Epithelial cell of proximal tubule (primary cell): ENCODE measurements around the gene EPHA2. TPM values are rescaled to one million over a fixed set of nuclear protein-coding genes. Genes with fewer than 3 reads are reported as not detected.

Experiments used
- DNase-seq: peaks from one replicate; pipeline ENCODE4 v3.0.0-alpha.2; 2011; ENCODE audit warnings: low read depth
- H3K4me3 ChIP-seq: 2 replicates; pipeline ENCODE4 v1.5.1; 2011; ENCODE audit warnings: low read depth, mild to moderate bottlenecking, low read length
- total RNA-seq: library from RNA; depleted of rRNA; stranded (reverse); fragments of >200 nt; gene quantifications from 2 replicates; pipeline ENCODE4 v1.2.3, GENCODE V29; 2015
- TF ChIP-seq, protein P1 (sequence below): conservative IDR thresholded peaks from 2 replicates; pipeline ENCODE4 v1.5.1; 2012; ENCODE audit warnings: low read depth, mild to moderate bottlenecking, low read length

EPHA2 gene
- total RNA-seq, 1 donor from 2014 or later, result 112 TPM

DNA sequence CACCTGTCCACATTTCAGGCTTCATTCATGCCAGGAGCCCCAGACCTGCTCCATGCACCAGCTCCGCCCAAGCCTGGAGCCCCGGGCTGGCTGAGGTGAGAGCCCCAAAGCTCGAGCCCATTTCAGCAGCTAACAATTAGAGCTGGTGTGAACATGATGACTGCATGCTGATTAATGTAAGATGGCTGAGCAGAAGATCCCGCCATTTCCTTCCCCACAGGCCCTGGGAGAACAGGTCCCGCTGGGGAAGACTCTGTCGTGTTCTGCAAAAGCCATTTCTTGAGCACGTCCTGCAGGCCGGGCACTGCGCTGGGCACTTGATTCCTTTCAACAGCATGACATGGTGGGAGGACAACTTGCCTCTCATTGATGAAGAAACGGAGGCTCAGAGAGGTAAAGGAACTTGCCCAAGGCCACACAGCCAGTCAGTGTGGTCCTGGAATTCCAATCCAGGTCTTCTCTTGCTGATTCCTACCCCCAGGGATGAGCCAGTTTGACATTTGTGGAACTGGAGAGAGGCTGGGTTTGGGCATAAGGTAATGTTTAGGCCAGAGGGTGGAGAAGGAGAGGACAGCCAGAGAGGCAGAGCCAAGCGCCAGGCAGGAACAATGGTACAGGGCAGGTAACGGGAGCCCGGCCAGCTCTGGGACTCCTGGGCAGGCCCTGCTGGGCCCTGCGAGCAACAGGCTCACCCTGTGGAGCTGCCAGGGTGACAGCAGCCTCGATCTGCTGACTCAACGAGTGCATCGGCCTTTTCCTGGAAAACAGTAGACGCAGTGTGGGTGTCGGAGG, 28.1 kb upstream of the EPHA2 start:
- TF ChIP-seq, protein P1, sequence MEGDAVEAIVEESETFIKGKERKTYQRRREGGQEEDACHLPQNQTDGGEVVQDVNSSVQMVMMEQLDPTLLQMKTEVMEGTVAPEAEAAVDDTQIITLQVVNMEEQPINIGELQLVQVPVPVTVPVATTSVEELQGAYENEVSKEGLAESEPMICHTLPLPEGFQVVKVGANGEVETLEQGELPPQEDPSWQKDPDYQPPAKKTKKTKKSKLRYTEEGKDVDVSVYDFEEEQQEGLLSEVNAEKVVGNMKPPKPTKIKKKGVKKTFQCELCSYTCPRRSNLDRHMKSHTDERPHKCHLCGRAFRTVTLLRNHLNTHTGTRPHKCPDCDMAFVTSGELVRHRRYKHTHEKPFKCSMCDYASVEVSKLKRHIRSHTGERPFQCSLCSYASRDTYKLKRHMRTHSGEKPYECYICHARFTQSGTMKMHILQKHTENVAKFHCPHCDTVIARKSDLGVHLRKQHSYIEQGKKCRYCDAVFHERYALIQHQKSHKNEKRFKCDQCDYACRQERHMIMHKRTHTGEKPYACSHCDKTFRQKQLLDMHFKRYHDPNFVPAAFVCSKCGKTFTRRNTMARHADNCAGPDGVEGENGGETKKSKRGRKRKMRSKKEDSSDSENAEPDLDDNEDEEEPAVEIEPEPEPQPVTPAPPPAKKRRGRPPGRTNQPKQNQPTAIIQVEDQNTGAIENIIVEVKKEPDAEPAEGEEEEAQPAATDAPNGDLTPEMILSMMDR, result no peak
- no peak for DNase-seq
- no peak overlapping the region for H3K4me3 ChIP-seq

GRCh38 chr1:16183179-16183578, 27.3 kb upstream of the EPHA2 start:
- no peak overlapping the region for H3K4me3 ChIP-seq
- TF ChIP-seq, protein P1, result no peak
- DNase-seq, result no peak

DNA sequence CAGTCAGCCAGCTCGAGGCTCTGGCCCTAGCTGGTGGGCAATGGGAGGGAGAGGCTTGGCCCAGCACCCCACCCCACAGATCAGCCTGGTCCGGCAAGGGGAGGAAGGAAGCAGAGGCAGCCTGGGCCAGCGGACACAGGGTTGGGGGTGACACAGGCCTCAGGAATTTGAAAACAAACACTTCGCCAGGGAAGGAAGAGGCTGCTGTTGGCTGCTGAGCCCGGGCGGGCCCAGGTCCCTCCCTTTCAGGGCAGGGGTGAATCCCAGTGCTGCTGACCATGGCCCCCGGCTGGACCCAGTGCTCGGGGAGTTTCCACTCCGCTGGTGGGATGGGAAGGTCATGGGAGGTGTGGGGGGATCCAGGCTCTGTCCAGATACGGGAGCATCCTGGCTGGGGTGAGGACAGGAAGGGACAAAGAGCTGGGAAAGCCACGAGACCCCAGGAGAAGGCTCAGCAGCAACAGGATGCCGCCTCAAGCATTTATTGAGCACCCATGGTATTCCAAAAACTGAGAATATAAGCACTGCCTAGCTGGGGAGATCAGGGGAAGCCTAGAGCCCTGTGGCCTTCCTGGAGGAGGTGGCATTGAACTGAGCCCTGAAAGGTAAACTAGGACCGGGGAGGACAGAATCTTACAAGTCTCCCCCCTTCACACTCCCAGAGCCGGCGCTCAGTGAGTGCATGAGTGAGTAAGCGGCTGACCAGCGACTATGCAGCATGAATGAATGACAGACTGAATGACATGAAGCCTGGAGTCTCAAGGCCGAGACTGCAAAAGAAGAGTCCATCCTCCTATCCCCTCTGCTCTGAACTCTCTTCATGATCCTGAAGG, 26.2 kb upstream of the EPHA2 start:
- no peak for DNase-seq
- H3K4me3 ChIP-seq, result no peak overlapping the region
- TF ChIP-seq, protein P1, result no peak

- TF ChIP-seq, protein P1, result no peak
- no peak for DNase-seq
Measured at GRCh38 chr1:16180291-16180824, 24.5 kb upstream of the EPHA2 start.

GRCh38 chr1:16178596-16179497, 23.0 kb upstream of the EPHA2 start:
- H3K4me3 ChIP-seq, result no peak overlapping the region
- TF ChIP-seq, protein P1, result no peak
- no peak for DNase-seq

More at GRCh38 chr1:16180291-16180824, 24.5 kb upstream of the EPHA2 start:
- H3K4me3 ChIP-seq, result no peak overlapping the region

- DNase-seq, result no peak
- TF ChIP-seq, protein P1, result no peak
- no peak overlapping the region for H3K4me3 ChIP-seq
Measured at GRCh38 chr1:16177306-16177705, 21.4 kb upstream of the EPHA2 start.
